Astrocyte of the cerebellum (primary cell): Measurements from ENCODE around the gene PLXNB3.

ENCODE experiments used
- DNase-seq: peaks from one replicate; pipeline ENCODE4 v3.0.0-alpha.2; 2011; ENCODE audit warnings: low read depth
- H3K4me3 ChIP-seq: 2 replicates; pipeline ENCODE4 v1.5.1; 2011; ENCODE audit warnings: mild to moderate bottlenecking, low read depth, low read length, moderate library complexity
- in situ Hi-C: cut with HindIII; loops from 2 replicates; pipeline ENCODE4 v1.10.0; 2017; ENCODE audit warnings: low sequenced_read_pairs
- TF ChIP-seq, protein P1 (sequence below): IDR thresholded peaks from 2 replicates; pipeline ENCODE4 v1.5.1; 2012; ENCODE audit warnings: low read length, low read depth, moderate library complexity, mild to moderate bottlenecking; ENCODE audit errors: missing control alignments

PLXNB3 gene

DNA sequence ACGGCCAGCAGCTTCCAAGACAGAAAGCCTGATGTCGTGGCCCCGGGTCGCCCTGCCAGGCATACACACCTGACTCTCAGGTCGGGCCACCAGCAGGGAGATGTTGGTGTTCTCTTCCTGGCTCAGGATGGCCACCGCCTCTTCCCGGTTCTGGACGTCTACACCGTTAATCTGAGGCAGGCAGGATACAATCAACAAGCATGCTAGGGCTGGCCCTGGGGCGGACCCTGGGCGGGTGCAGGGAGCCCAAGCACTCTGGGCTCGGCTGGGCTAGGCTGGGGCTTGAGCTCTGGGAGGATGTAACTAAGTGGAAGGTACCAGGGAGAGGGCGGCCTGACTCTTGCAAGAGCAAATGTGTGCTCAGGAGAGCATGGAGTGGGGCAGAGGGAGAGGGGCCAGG lies 41.4 kb downstream of the PLXNB3 start:
- no peak for DNase-seq
- in situ Hi-C loops, result no loop called here
- TF ChIP-seq, protein P1, sequence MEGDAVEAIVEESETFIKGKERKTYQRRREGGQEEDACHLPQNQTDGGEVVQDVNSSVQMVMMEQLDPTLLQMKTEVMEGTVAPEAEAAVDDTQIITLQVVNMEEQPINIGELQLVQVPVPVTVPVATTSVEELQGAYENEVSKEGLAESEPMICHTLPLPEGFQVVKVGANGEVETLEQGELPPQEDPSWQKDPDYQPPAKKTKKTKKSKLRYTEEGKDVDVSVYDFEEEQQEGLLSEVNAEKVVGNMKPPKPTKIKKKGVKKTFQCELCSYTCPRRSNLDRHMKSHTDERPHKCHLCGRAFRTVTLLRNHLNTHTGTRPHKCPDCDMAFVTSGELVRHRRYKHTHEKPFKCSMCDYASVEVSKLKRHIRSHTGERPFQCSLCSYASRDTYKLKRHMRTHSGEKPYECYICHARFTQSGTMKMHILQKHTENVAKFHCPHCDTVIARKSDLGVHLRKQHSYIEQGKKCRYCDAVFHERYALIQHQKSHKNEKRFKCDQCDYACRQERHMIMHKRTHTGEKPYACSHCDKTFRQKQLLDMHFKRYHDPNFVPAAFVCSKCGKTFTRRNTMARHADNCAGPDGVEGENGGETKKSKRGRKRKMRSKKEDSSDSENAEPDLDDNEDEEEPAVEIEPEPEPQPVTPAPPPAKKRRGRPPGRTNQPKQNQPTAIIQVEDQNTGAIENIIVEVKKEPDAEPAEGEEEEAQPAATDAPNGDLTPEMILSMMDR, result no peak
- no peak overlapping the region for H3K4me3 ChIP-seq

DNA sequence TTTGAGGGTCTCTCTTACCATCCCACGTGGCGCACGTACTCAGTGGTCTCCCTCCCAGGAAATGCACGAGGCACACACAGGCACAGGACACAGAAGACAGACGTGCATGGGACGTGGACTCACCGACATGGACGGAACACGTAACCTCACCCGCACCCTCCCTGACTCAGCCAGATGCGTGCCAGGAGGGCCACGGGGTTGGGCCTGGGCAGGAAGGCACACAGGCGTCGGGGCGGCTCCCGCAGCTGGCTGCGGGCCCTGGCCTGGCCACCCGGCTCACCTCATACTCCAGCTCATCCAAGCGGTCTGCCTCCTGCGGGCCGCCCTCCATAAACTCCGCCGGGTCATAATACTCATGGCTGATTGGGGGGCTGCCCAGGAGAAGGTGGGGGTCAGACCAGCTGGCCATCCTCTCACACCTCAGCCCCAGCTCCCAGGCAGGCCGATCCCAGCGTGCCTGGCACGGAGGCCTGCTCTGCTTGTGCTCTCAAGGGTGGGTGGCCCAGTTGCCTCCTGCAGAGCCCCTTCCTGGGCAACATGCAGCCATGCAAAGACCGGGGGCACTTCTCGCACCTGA lies 43.0 kb downstream of the PLXNB3 start:
- TF ChIP-seq, protein P1, result no peak
- no peak for DNase-seq
- no peak overlapping the region for H3K4me3 ChIP-seq
- in situ Hi-C loops, result no loop called here

DNA sequence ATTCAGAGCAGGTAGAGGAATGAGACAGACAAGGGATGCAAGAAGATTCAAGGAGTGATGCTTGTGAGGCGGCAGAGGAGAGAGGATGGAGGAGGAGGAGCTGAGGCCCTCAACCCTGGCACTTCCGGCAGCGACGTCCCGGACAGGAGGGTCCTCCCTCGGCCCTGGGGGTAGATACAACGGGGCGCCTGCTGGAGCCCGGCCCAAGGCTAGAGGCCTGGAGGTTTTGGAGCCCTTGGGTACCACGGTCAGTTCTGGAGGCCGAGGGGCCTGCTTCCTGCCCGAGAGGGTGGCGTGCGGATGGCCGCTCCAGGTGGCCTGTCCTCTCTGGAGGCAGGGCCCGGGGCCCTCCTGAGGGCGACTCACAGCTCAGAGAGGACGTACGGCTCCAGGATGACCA lies 43.9 kb downstream of the PLXNB3 start:
- in situ Hi-C loops, result no loop called here
- no peak overlapping the region for H3K4me3 ChIP-seq
- no peak for DNase-seq
- TF ChIP-seq, protein P1, result no peak

DNA sequence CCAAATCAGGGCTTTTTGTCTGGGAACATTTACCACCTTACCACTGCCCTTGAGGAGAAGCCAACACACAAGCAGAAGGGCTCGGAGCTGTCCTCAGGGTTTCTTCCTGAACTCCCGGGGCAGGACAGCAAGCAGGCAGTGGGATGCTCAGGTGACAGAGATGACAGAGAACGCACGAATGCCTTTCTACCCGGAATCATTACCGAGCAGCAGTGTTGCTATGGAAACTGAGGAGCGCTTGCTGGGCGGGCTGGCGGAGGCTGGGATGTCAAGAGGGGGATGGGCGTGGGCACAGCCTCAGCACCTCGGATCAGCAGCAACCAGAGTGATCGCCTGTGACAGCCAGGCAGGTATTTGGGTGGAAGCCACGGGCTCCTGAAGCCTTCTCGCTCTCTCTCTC lies 48.2 kb downstream of the PLXNB3 start:
- in situ Hi-C loops, result no loop called here
- DNase-seq, result no peak
- TF ChIP-seq, protein P1, result no peak
- no peak overlapping the region for H3K4me3 ChIP-seq

DNA sequence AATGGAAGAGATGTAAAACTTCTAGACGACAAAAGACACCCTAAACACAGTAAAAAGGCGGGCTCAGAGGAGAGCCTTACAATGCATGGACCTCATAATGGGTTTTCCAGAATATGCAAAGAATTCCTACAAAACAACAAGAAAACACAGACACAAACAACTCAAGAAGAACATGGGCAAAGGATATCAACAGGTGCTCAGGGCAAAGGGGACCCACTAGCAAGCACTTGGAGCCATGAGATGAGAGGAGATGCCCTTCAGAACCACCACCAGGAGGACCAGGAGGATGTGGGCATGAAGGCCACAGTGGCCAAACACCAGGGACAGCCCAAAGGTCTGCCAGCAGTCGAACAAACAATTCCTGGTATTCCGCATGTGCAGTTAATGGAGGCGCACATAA lies 49.1 kb downstream of the PLXNB3 start:
- no peak overlapping the region for H3K4me3 ChIP-seq
- in situ Hi-C loops, result no loop called here
- TF ChIP-seq, protein P1, result no peak
- no peak for DNase-seq

DNA sequence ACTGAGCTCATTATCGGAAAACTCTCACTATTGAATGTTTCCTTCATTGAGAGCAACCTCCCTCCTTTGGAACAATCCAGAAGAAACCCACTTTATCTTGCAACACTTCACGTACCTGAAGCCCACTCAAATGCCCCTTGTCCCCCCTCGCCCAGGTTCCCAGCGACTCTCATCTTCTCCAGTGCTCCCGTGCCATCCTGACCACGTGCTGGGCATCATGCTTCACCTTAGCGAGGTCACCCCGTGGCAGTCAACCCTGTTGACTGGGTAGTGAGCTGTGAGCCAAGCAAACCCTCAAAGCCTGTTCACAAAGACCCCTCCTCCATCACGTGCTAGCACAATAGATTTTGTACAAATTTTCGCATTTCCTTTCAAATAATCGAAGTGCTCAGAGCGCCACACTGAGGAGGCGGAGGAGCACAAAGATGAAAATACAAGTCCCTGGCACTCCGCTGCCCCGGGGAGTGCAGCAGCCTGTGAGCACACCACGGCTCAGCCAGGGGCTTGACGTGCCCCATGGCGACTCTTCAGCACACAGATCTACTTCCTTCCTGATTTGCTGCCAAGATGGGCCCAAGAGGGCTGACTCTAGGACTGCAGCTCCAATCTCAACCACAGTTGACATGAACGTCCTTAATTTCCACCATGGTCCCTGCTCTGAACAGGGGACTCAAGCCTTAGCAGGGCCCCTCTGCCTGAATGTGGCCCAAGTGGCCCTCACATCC lies 50.7 kb downstream of the PLXNB3 start:
- TF ChIP-seq, protein P1, result no peak
- in situ Hi-C loops, result no loop called here
- DNase-seq, result no peak
- H3K4me3 ChIP-seq, result no peak overlapping the region
